HG03060 (cell line): ENCODE results near the gene RALB.
A peak's percentile ranks its signal among the peaks of the same experiment; 100 is the strongest.
"Not testable (repeated sequence)": the region's sequence is repeated elsewhere in the genome, so short reads cannot be mapped to it uniquely, and the experiment has no call there.

Source experiments
- ATAC-seq: cut with Tn5 transposase; IDR thresholded peaks from one replicate; pipeline ENCODE4 v1.9.1; 2021; ENCODE audit warnings: low read depth, moderate number of reproducible peaks; ENCODE audit not compliant: unreplicated experiment

RALB gene

GRCh38 chr2:120224735-120225548 lies 27.7 kb upstream of the RALB start:
- ATAC-seq: no peak

- no peak for ATAC-seq
Measured at GRCh38 chr2:120225549-120226065, 27.0 kb upstream of the RALB start.

GRCh38 chr2:120226316-120226715 lies 26.3 kb upstream of the RALB start:
- no peak for ATAC-seq

GRCh38 chr2:120227111-120227991 lies 25.3 kb upstream of the RALB start:
- ATAC-seq: no peak

GRCh38 chr2:120228503-120228902 lies 24.1 kb upstream of the RALB start:
- ATAC-seq: no peak

GRCh38 chr2:120229341-120229740 lies 23.3 kb upstream of the RALB start:
- no peak for ATAC-seq

- no peak for ATAC-seq
Measured at GRCh38 chr2:120230515-120231471, 21.9 kb upstream of the RALB start.

GRCh38 chr2:120231564-120231973 lies 21.1 kb upstream of the RALB start:
- ATAC-seq: peak; percentile 4

GRCh38 chr2:120231974-120232635 lies 20.5 kb upstream of the RALB start:
- peak; percentile 68 for ATAC-seq

GRCh38 chr2:120233292-120233691 lies 19.4 kb upstream of the RALB start:
- no peak for ATAC-seq

GRCh38 chr2:120235158-120235557 lies 17.5 kb upstream of the RALB start:
- ATAC-seq: not testable (repeated sequence)

- ATAC-seq: no peak
Measured at GRCh38 chr2:120235681-120236080, 17.0 kb upstream of the RALB start.

- ATAC-seq: no peak
Measured at GRCh38 chr2:120236316-120236715, 16.3 kb upstream of the RALB start.

GRCh38 chr2:120236791-120237190 lies 15.9 kb upstream of the RALB start:
- ATAC-seq: no peak

GRCh38 chr2:120237491-120237902 lies 15.2 kb upstream of the RALB start:
- no peak for ATAC-seq

GRCh38 chr2:120238728-120239487 lies 13.7 kb upstream of the RALB start:
- no peak for ATAC-seq

GRCh38 chr2:120239488-120240287 lies 13.0 kb upstream of the RALB start:
- ATAC-seq: no peak

GRCh38 chr2:120240901-120241429 lies 11.7 kb upstream of the RALB start:
- ATAC-seq: no peak
